ENCODE results near the gene SCUBE3.

- TF ChIP-seq GATA2 (IDR thresholded peaks at IDR 0.05; ENCODE audit: low read depth, low read length) (no peak), GATA3 (IDR thresholded peaks at IDR 0.05; ENCODE audit: low read depth, low read length) (no peak)
Measured at GRCh38 chr6:35265523-35265922, 51.8 kb downstream of the SCUBE3 start.
